DOHH2 (cell line): Measurements from ENCODE around the gene DYNC1I1.

Experiments
- H3F3A ChIP-seq: fragments of 200-600 bp; sonication (generic), shearing (Covaris generic); 2 replicates; pipeline ENCODE4 v1.6.0; 2016; ENCODE audit warnings: antibody characterized with exemption, mild to moderate bottlenecking; ENCODE audit not compliant: control insufficient read depth, insufficient read depth
- H3K27ac ChIP-seq: fragments of 200-600 bp; sonication (generic); 2 replicates; pipeline ENCODE4 v1.5.1; 2014; ENCODE audit warnings: low read depth, mild to moderate bottlenecking, low read length, moderate library complexity
- H3K27me3 ChIP-seq: fragments of 200-600 bp; sonication (generic); 2 replicates; pipeline ENCODE4 v1.6.1; 2014; ENCODE audit warnings: mild to moderate bottlenecking, low read length, mixed read lengths; ENCODE audit not compliant: control insufficient read depth
- H3K36me3 ChIP-seq: fragments of 200-600 bp; sonication (generic); 2 replicates; pipeline ENCODE4 v1.6.1; 2014; ENCODE audit warnings: mild to moderate bottlenecking, low read length, moderate library complexity, mixed read lengths; ENCODE audit not compliant: control insufficient read depth
- H3K4me1 ChIP-seq: fragments of 200-600 bp; sonication (generic); 2 replicates; pipeline ENCODE4 v1.6.1; 2014; ENCODE audit warnings: mild to moderate bottlenecking, low read length, mixed read lengths; ENCODE audit not compliant: control insufficient read depth
- H3K4me2 ChIP-seq: fragments of 200-600 bp; sonication (generic); 2 replicates; pipeline ENCODE4 v1.6.0; 2014; ENCODE audit warnings: mild to moderate bottlenecking, low read length, moderate library complexity
- H3K4me3 ChIP-seq: fragments of 200-600 bp; sonication (generic); 2 replicates; pipeline ENCODE4 v1.5.1; 2014; ENCODE audit warnings: mild to moderate bottlenecking, low read length, mixed read lengths
- H3K79me2 ChIP-seq: fragments of 200-600 bp; sonication (generic); 2 replicates; pipeline ENCODE4 v1.6.1; 2014; ENCODE audit warnings: mild to moderate bottlenecking, low read length, mixed read lengths; ENCODE audit not compliant: control insufficient read depth
- H3K9me2 ChIP-seq: fragments of 200-600 bp; sonication (generic); replicated peaks from 2 replicates; pipeline ENCODE4 v1.6.1; 2014; ENCODE audit warnings: mild to moderate bottlenecking, low read length, mixed read lengths; ENCODE audit not compliant: control insufficient read depth
- H3K9me3 ChIP-seq: fragments of 200-600 bp; sonication (generic); 2 replicates; pipeline ENCODE4 v1.6.1; 2014; ENCODE audit warnings: antibody characterized with exemption, low read length, mixed read lengths; ENCODE audit not compliant: control insufficient read depth, insufficient read depth
- H4K20me1 ChIP-seq: fragments of 200-600 bp; sonication (generic); 2 replicates; pipeline ENCODE4 v1.6.0; 2014; ENCODE audit warnings: low read depth, mild to moderate bottlenecking, antibody characterized with exemption, low read length, moderate library complexity; ENCODE audit not compliant: control insufficient read depth, insufficient read depth
- CTCF ChIP-seq: fragments of 200-600 bp; sonication (generic); IDR thresholded peaks from one replicate; pipeline ENCODE4 v1.5.1; 2014; ENCODE audit warnings: antibody characterized with exemption, mild to moderate bottlenecking, low read depth, low read length; ENCODE audit not compliant: poor library complexity, severe bottlenecking
- EZH2phosphoT487 ChIP-seq: fragments of 200-600 bp; sonication (generic); IDR thresholded peaks from 2 replicates; pipeline ENCODE4 v1.6.1; 2017; ENCODE audit warnings: borderline replicate concordance, mild to moderate bottlenecking, antibody characterized with exemption, low read length, moderate library complexity, mixed read lengths

Gene DYNC1I1

GRCh38 chr7:95800787-95801186 lies 28.4 kb downstream of the DYNC1I1 start:
- Histone ChIP-seq H3K79me2 (no peaks in the 10 kb centered on the region), H3F3A (no peaks in the 10 kb centered on the region), H3K27me3 (no peaks in the 10 kb centered on the region), H3K36me3 (no peaks in the 10 kb centered on the region), H3K27ac (no peak overlapping the region), H3K4me1 (no peaks in the 10 kb centered on the region), H3K4me2 (no peak overlapping the region), H3K4me3 (no peak overlapping the region), H3K9me3 (no peaks in the 10 kb centered on the region), H3K9me2 (no peaks in the 10 kb centered on the region), H4K20me1 (no peaks in the 10 kb centered on the region)
- TF ChIP-seq CTCF (no peak), EZH2phosphoT487 (no peak)

DNA sequence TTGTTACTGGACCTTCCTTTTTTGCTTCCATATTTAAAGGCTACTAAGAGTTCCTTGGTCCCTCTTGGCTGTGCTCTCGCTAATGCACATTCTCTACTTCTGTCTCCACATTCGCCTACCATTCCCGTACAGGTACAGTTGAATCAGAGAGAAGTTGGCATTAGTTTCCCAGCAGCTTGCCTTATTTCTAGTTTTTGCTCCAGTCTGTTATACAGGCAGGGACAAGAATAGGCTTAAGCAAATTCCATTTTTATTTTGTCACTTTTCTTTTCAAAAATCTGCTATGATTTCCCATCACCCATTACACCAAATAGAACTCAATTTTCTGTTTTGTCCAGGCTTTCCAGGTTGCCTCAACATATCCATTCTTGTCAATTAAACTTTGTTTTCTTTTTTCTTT lies 29.9 kb downstream of the DYNC1I1 start:
- Histone ChIP-seq H3K27me3 (no peaks in the 10 kb centered on the region), H3K27ac (no peak overlapping the region), H4K20me1 (no peaks in the 10 kb centered on the region), H3K79me2 (no peaks in the 10 kb centered on the region), H3K4me1 (no peaks in the 10 kb centered on the region), H3K9me3 (no peaks in the 10 kb centered on the region), H3F3A (no peaks in the 10 kb centered on the region), H3K9me2 (no peaks in the 10 kb centered on the region), H3K4me3 (no peak overlapping the region), H3K4me2 (no peak overlapping the region), H3K36me3 (no peaks in the 10 kb centered on the region)
- no peak for TF ChIP-seq EZH2phosphoT487
- TF ChIP-seq CTCF: no peak

DNA sequence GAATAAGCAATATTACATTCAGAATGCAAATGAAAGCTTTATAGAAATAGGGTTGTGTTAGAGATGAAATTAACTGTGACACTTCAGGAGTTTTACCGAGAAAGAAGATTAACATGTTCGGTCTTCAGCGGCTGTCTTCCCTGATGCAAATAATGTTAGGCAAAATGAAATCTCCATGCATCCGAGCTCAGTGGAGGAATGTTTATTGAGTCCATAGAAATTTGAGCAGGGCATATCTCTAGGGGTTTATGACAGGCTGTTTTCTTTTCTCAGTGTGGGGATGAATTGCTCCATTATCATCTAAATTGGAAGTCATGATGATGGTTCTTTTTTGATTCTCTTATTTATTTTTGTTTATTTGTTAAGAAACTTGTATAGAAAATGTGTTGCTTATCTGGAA lies 31.7 kb downstream of the DYNC1I1 start:
- H3K4me2 ChIP-seq: no peak overlapping the region
- H3F3A ChIP-seq: no peaks in the 10 kb centered on the region
- H3K9me3 ChIP-seq: no peaks in the 10 kb centered on the region
- H3K9me2 ChIP-seq: no peaks in the 10 kb centered on the region
- H3K4me1 ChIP-seq: no peaks in the 10 kb centered on the region
- no peaks in the 10 kb centered on the region for H3K27me3 ChIP-seq
- H3K4me3 ChIP-seq: no peak overlapping the region
- H4K20me1 ChIP-seq: no peaks in the 10 kb centered on the region
- H3K27ac ChIP-seq: no peak overlapping the region
- no peaks in the 10 kb centered on the region for H3K36me3 ChIP-seq
- TF ChIP-seq EZH2phosphoT487 (no peak), CTCF (no peak)
- H3K79me2 ChIP-seq: no peaks in the 10 kb centered on the region

GRCh38 chr7:95805909-95806308 lies 33.6 kb downstream of the DYNC1I1 start:
- Histone ChIP-seq H3K4me1 (no peaks in the 10 kb centered on the region), H3K27ac (no peak overlapping the region), H3K9me3 (no peaks in the 10 kb centered on the region), H3K27me3 (no peaks in the 10 kb centered on the region), H3K4me2 (no peak overlapping the region), H3K79me2 (no peaks in the 10 kb centered on the region), H4K20me1 (no peaks in the 10 kb centered on the region), H3K36me3 (no peaks in the 10 kb centered on the region), H3K9me2 (no peaks in the 10 kb centered on the region), H3F3A (no peaks in the 10 kb centered on the region), H3K4me3 (no peak overlapping the region)
- TF ChIP-seq CTCF (no peak), EZH2phosphoT487 (no peak)
